Measurements from ENCODE around the gene TMEM255B. TPM values are rescaled to one million over a fixed set of nuclear protein-coding genes. Genes with fewer than 3 reads are reported as not detected.

Gene TMEM255B
- total RNA-seq, 1 donor from 2014 or later, result 321 TPM

DNA sequence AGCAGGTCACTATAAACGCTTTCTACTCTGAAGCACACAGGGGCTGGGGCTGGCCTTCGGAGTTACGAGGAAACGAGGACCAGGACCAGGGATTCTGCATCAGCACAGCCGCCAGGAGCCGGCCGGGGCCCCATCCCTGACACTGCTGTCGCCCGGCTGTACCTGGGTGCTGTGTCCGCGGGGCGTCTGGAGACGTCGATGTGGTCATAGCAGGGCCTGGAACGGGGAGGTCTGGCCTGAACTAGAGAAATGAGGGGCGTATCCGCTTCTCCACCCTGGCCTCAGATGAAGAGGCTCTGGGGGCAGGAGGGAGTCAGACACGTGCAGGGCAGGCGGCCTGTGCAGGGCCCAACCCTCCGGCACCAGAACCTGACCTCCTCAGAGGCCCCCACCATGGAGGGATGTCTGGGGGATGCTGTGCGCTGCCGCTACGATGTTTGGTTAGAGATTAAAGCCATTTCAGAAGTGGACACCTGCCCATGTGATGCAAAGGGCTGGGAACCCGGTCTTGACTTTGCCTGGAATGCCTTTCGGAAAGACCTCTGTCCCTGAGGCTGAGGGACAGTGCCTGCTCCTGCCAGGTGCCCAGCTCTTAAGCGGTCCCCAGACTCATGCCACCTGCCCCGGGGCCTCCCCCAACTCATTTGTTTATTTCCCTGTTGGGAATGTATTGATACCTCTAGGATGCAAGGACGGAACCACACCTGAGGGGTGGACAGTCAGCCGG, 83.5 kb downstream of the TMEM255B start:
- no peak for TF ChIP-seq CTCF (IDR thresholded peaks at IDR 0.05; ENCODE audit: unreplicated experiment)
- H3K27ac Mint-ChIP-seq (ENCODE audit: unreplicated experiment), result peak overlapping the region; percentile 69

DNA sequence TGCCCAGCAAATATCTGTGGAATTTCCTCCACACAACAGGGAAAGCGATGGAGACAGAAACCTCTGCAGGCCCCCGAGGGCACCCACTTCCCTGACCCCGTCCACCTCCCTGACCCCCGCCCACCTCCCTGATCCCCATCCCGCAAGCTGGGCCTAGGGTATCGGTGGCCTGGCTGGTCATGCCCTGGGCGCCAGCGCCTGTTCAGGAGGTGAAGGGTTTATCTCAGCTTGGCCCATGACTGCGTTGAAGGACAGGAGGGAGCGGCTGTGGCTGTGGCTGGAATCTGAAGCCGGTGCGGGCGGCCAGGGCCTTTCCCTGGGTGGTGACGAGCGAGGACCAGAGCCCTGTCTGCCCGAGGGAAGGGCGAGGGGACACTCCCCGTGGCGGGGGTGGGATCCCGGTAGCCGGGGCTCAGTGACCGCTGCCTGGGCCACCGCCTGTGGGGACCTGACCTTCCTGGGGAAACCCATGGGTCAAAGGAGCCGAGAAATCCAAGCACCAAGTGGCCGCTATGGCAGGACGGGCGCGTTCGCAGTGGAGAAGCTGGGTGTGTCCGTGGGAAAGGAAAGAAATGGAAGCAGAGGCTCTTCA, 84.1 kb downstream of the TMEM255B start:
- no peak overlapping the region for H3K27ac Mint-ChIP-seq (ENCODE audit: unreplicated experiment)
- H3K36me3 Mint-ChIP-seq (ENCODE audit: low read depth, unreplicated experiment), result peaks cover 7% of the 10 kb centered on the region
- TF ChIP-seq CTCF (IDR thresholded peaks at IDR 0.05; ENCODE audit: unreplicated experiment), result no peak
- H3K4me1 Mint-ChIP-seq (ENCODE audit: unreplicated experiment), result peaks cover 16% of the 10 kb centered on the region
- peaks cover 5% of the 10 kb centered on the region for H3K27me3 Mint-ChIP-seq (ENCODE audit: unreplicated experiment)
- H3K4me3 Mint-ChIP-seq (ENCODE audit: unreplicated experiment), result no peak overlapping the region
- no peaks in the 10 kb centered on the region for H3K9me3 Mint-ChIP-seq (ENCODE audit: unreplicated experiment)
- no peak for DNase-seq (ENCODE audit: low spot score)

More for the DNA sequence above, 83.5 kb downstream of the TMEM255B start:
- peaks cover 20% of the 10 kb centered on the region for H3K4me1 Mint-ChIP-seq (ENCODE audit: unreplicated experiment)
- peaks cover 7% of the 10 kb centered on the region for H3K36me3 Mint-ChIP-seq (ENCODE audit: low read depth, unreplicated experiment)
- H3K9me3 Mint-ChIP-seq (ENCODE audit: unreplicated experiment), result no peaks in the 10 kb centered on the region
- peaks cover 10% of the 10 kb centered on the region for H3K27me3 Mint-ChIP-seq (ENCODE audit: unreplicated experiment)
- H3K4me3 Mint-ChIP-seq (ENCODE audit: unreplicated experiment), result no peak overlapping the region
- DNase-seq (ENCODE audit: low spot score), result no peak

- Mint-ChIP-seq H3K27me3 (ENCODE audit: unreplicated experiment) (peaks cover 5% of the 10 kb centered on the region), H3K36me3 (ENCODE audit: low read depth, unreplicated experiment) (peaks cover 7% of the 10 kb centered on the region), H3K27ac (ENCODE audit: unreplicated experiment) (peak overlapping the region; percentile 27), H3K4me3 (ENCODE audit: unreplicated experiment) (no peak overlapping the region), H3K9me3 (ENCODE audit: unreplicated experiment) (no peaks in the 10 kb centered on the region), H3K4me1 (ENCODE audit: unreplicated experiment) (peaks cover 16% of the 10 kb centered on the region)
- TF ChIP-seq CTCF (IDR thresholded peaks at IDR 0.05; ENCODE audit: unreplicated experiment), result no peak
- no peak for DNase-seq (ENCODE audit: low spot score)
These were observed 85.0 kb downstream of the TMEM255B start for GRCh38 chr13:113843864-113844556.

- Mint-ChIP-seq H3K4me1 (ENCODE audit: unreplicated experiment) (peaks cover 16% of the 10 kb centered on the region), H3K27me3 (ENCODE audit: unreplicated experiment) (peaks cover 6% of the 10 kb centered on the region), H3K9me3 (ENCODE audit: unreplicated experiment) (no peaks in the 10 kb centered on the region), H3K4me3 (ENCODE audit: unreplicated experiment) (no peak overlapping the region), H3K27ac (ENCODE audit: unreplicated experiment) (no peak overlapping the region), H3K36me3 (ENCODE audit: low read depth, unreplicated experiment) (peaks cover 7% of the 10 kb centered on the region)
- no peak for TF ChIP-seq CTCF (IDR thresholded peaks at IDR 0.05; ENCODE audit: unreplicated experiment)
- no peak for DNase-seq (ENCODE audit: low spot score)
These were observed 86.0 kb downstream of the TMEM255B start for GRCh38 chr13:113845055-113845454.
